ENCODE data around the gene NFKB1.
"Not testable (repeated sequence)": the region's sequence is repeated elsewhere in the genome, so short reads cannot be mapped to it uniquely, and the experiment has no call there.

The NFKB1 gene

GRCh38 chr4:102567427-102567826 lies 66.3 kb downstream of the NFKB1 start:
- no peak overlapping the region for H3K27ac Mint-ChIP-seq
- H3K36me3 Mint-ChIP-seq (ENCODE audit: insufficient read depth) = peaks cover 34% of the 10 kb centered on the region
- H3K4me1 Mint-ChIP-seq (ENCODE audit: low read depth in 2 of 2) = peaks cover 10 to 26% of the 10 kb centered on the region in 2 donors
- H3K9me3 Mint-ChIP-seq = no peaks in the 10 kb centered on the region
- H3K27me3 Mint-ChIP-seq = no peaks in the 10 kb centered on the region
- DNase-seq (no peak), ATAC-seq (replicated peaks) (no peak)
- no peak overlapping the region for H3K4me3 Mint-ChIP-seq

- no peak overlapping the region for H3K27ac Mint-ChIP-seq
- H3K9me3 Mint-ChIP-seq = no peaks in the 10 kb centered on the region
- DNase-seq = no peak
- no peak for ATAC-seq (replicated peaks)
- H3K36me3 Mint-ChIP-seq (ENCODE audit: insufficient read depth) = peaks cover 36% of the 10 kb centered on the region
- H3K4me3 Mint-ChIP-seq = no peak overlapping the region
- H3K4me1 Mint-ChIP-seq (ENCODE audit: low read depth in 2 of 2) = peaks cover 7 to 28% of the 10 kb centered on the region in 2 donors
- no peaks in the 10 kb centered on the region for H3K27me3 Mint-ChIP-seq
Observed at GRCh38 chr4:102569200-102569599, 68.0 kb downstream of the NFKB1 start.

- peaks cover 10 to 28% of the 10 kb centered on the region in 2 donors for H3K4me1 Mint-ChIP-seq (ENCODE audit: low read depth in 2 of 2)
Observed at GRCh38 chr4:102570211-102570610, 69.1 kb downstream of the NFKB1 start.

GRCh38 chr4:102572452-102572851 lies 71.3 kb downstream of the NFKB1 start:
- ATAC-seq (replicated peaks) (no peak), DNase-seq (no peak)
- Mint-ChIP-seq H3K27me3 (no peaks in the 10 kb centered on the region), H3K27ac (no peak overlapping the region), H3K9me3 (no peaks in the 10 kb centered on the region), H3K4me1 (ENCODE audit: low read depth in 2 of 2) (peaks cover 12 to 31% of the 10 kb centered on the region in 2 donors), H3K36me3 (ENCODE audit: insufficient read depth) (peaks cover 32% of the 10 kb centered on the region), H3K4me3 (no peak overlapping the region)

More at GRCh38 chr4:102570211-102570610, 69.1 kb downstream of the NFKB1 start:
- not testable (repeated sequence) for H3K4me3 Mint-ChIP-seq; H3K9me3 Mint-ChIP-seq; DNase-seq; H3K27ac Mint-ChIP-seq; ATAC-seq (replicated peaks); H3K27me3 Mint-ChIP-seq
- peaks cover 28% of the 10 kb centered on the region for H3K36me3 Mint-ChIP-seq (ENCODE audit: insufficient read depth)

GRCh38 chr4:102574317-102574716 lies 73.2 kb downstream of the NFKB1 start:
- H3K4me1 Mint-ChIP-seq (ENCODE audit: low read depth in 2 of 2) = peaks cover 12 to 43% of the 10 kb centered on the region in 2 donors
- ATAC-seq (replicated peaks) = peak; percentile 56
- DNase-seq = no peak
- H3K36me3 Mint-ChIP-seq (ENCODE audit: insufficient read depth) = peaks cover 38% of the 10 kb centered on the region
- peak overlapping the region; percentile 46 to 64 for H3K27ac Mint-ChIP-seq
- H3K27me3 Mint-ChIP-seq = no peaks in the 10 kb centered on the region
- H3K9me3 Mint-ChIP-seq = no peaks in the 10 kb centered on the region
- peak overlapping the region in 1 of 2 donors; percentile 20 for H3K4me3 Mint-ChIP-seq

GRCh38 chr4:102575369-102576129 lies 74.4 kb downstream of the NFKB1 start:
- H3K27ac Mint-ChIP-seq = peak overlapping the region; percentile 7 to 64
- H3K27me3 Mint-ChIP-seq = no peaks in the 10 kb centered on the region
- peaks cover 34% of the 10 kb centered on the region for H3K36me3 Mint-ChIP-seq (ENCODE audit: insufficient read depth)
- peaks cover 12 to 43% of the 10 kb centered on the region in 2 donors for H3K4me1 Mint-ChIP-seq (ENCODE audit: low read depth in 2 of 2)
- peak; percentile 10 for ATAC-seq (replicated peaks)
- no peak for DNase-seq
- H3K9me3 Mint-ChIP-seq = no peaks in the 10 kb centered on the region
- H3K4me3 Mint-ChIP-seq = no peak overlapping the region

- no peaks in the 10 kb centered on the region for H3K9me3 Mint-ChIP-seq
- ATAC-seq (replicated peaks) = no peak
Observed at GRCh38 chr4:102578270-102578669, 77.1 kb downstream of the NFKB1 start.

GRCh38 chr4:102578819-102579218 lies 77.7 kb downstream of the NFKB1 start:
- peaks cover 12 to 36% of the 10 kb centered on the region in 2 donors for H3K4me1 Mint-ChIP-seq (ENCODE audit: low read depth in 2 of 2)
- H3K9me3 Mint-ChIP-seq = no peaks in the 10 kb centered on the region
- H3K27ac Mint-ChIP-seq = peak overlapping the region in 1 of 2 donors; percentile 0
- no peaks in the 10 kb centered on the region for H3K27me3 Mint-ChIP-seq
- peak; percentile 52 for ATAC-seq (replicated peaks)
- peaks cover 48% of the 10 kb centered on the region for H3K36me3 Mint-ChIP-seq (ENCODE audit: insufficient read depth)
- DNase-seq = no peak
- H3K4me3 Mint-ChIP-seq = no peak overlapping the region

More at GRCh38 chr4:102578270-102578669, 77.1 kb downstream of the NFKB1 start:
- Mint-ChIP-seq H3K4me1 (ENCODE audit: low read depth in 2 of 2) (peaks cover 12 to 42% of the 10 kb centered on the region in 2 donors), H3K27me3 (no peaks in the 10 kb centered on the region), H3K27ac (peak overlapping the region; percentile 0 to 61), H3K4me3 (no peak overlapping the region), H3K36me3 (ENCODE audit: insufficient read depth) (peaks cover 47% of the 10 kb centered on the region)
- DNase-seq = no peak

- peaks cover 7 to 30% of the 10 kb centered on the region in 2 donors for H3K4me1 Mint-ChIP-seq (ENCODE audit: low read depth in 2 of 2)
- H3K9me3 Mint-ChIP-seq = no peaks in the 10 kb centered on the region
- H3K27ac Mint-ChIP-seq = peak overlapping the region in 1 of 2 donors; percentile 9
- peaks cover 55% of the 10 kb centered on the region for H3K36me3 Mint-ChIP-seq (ENCODE audit: insufficient read depth)
- no peak for DNase-seq
- H3K27me3 Mint-ChIP-seq = no peaks in the 10 kb centered on the region
- no peak overlapping the region for H3K4me3 Mint-ChIP-seq
- ATAC-seq (replicated peaks) = no peak
Observed at GRCh38 chr4:102579794-102580462, 78.8 kb downstream of the NFKB1 start.

- ATAC-seq (replicated peaks) (no peak), DNase-seq (no peak)
- Mint-ChIP-seq H3K4me3 (no peak overlapping the region), H3K4me1 (ENCODE audit: low read depth in 2 of 2) (peaks cover 4 to 30% of the 10 kb centered on the region in 2 donors), H3K9me3 (no peaks in the 10 kb centered on the region), H3K27ac (peak overlapping the region in 1 of 2 donors; percentile 9), H3K27me3 (no peaks in the 10 kb centered on the region), H3K36me3 (ENCODE audit: insufficient read depth) (peaks cover 55% of the 10 kb centered on the region)
Observed at GRCh38 chr4:102580463-102580842, 79.3 kb downstream of the NFKB1 start.

GRCh38 chr4:102584091-102584490 lies 82.9 kb downstream of the NFKB1 start:
- ATAC-seq (replicated peaks) (no peak), DNase-seq (no peak)
- Mint-ChIP-seq H3K9me3 (no peaks in the 10 kb centered on the region), H3K27ac (peak overlapping the region; percentile 4 to 10), H3K4me1 (ENCODE audit: low read depth in 2 of 2) (peaks cover 19 to 38% of the 10 kb centered on the region in 2 donors), H3K4me3 (no peak overlapping the region), H3K27me3 (no peaks in the 10 kb centered on the region), H3K36me3 (ENCODE audit: insufficient read depth) (peaks cover 39% of the 10 kb centered on the region)

GRCh38 chr4:102585329-102585728 lies 84.2 kb downstream of the NFKB1 start:
- no peaks in the 10 kb centered on the region for H3K9me3 Mint-ChIP-seq
- H3K27me3 Mint-ChIP-seq = no peaks in the 10 kb centered on the region
- H3K4me3 Mint-ChIP-seq = peak overlapping the region in 1 of 2 donors; percentile 9
- H3K27ac Mint-ChIP-seq = peak overlapping the region in 1 of 2 donors; percentile 56
- H3K36me3 Mint-ChIP-seq (ENCODE audit: insufficient read depth) = peaks cover 44% of the 10 kb centered on the region
- peaks cover 23 to 50% of the 10 kb centered on the region in 2 donors for H3K4me1 Mint-ChIP-seq (ENCODE audit: low read depth in 2 of 2)
- DNase-seq = no peak
- no peak for ATAC-seq (replicated peaks)

- ATAC-seq (replicated peaks) (peak; percentile 39), DNase-seq (no peak)
- Mint-ChIP-seq H3K27me3 (no peaks in the 10 kb centered on the region), H3K9me3 (no peaks in the 10 kb centered on the region), H3K27ac (peak overlapping the region; percentile 20 to 56), H3K4me3 (peak overlapping the region; percentile 9 to 15), H3K4me1 (ENCODE audit: low read depth in 2 of 2) (peaks cover 31 to 50% of the 10 kb centered on the region in 2 donors), H3K36me3 (ENCODE audit: insufficient read depth) (peaks cover 39% of the 10 kb centered on the region)
Observed at GRCh38 chr4:102586002-102586643, 85.0 kb downstream of the NFKB1 start.

Measured in effector memory CD8-positive, alpha-beta T cell (primary cell).